Stimulated activated CD8-positive, alpha-beta memory T cell treated with anti-CD3 and anti-CD28 coated beads, Interleukin-15, amount 100 ng/mL, for 48 hours (primary cell): Measurements from ENCODE around the gene SPINDOC.
A peak's percentile ranks its signal among the peaks of the same experiment; 100 is the strongest.
"Not testable (repeated sequence)": the region's sequence is repeated elsewhere in the genome, so short reads cannot be mapped to it uniquely, and the experiment has no call there.

ENCODE experiments used
- DNase-seq, 2 donors: peaks; one replicate each; pipeline ENCODE4 v3.0.0-alpha.2; 2020; ENCODE audit warnings: low read depth in 2 of 2

SPINDOC gene

DNA sequence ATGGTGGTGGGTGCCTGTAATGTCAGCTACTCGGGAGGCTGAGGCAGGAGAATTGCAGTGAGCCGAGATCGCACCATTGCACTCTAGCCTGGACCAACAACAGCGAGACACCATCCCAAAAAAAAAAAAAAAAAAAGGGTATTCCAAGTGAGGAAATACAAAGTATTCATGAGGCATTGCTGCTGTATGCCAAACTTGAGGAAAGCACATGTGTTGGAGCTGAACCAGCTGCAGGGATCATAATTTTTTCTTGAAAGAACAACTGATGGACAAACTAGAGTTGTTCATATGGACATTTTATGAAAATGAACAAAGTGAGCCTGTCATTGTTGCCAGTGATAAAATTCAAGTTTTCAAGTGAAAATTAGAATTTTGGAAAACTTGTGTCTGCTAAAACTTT lies 41.4 kb downstream of the SPINDOC start:
- no peak for DNase-seq

GRCh38 chr11:63855975-63856374 lies 42.7 kb downstream of the SPINDOC start:
- no peak for DNase-seq

DNA sequence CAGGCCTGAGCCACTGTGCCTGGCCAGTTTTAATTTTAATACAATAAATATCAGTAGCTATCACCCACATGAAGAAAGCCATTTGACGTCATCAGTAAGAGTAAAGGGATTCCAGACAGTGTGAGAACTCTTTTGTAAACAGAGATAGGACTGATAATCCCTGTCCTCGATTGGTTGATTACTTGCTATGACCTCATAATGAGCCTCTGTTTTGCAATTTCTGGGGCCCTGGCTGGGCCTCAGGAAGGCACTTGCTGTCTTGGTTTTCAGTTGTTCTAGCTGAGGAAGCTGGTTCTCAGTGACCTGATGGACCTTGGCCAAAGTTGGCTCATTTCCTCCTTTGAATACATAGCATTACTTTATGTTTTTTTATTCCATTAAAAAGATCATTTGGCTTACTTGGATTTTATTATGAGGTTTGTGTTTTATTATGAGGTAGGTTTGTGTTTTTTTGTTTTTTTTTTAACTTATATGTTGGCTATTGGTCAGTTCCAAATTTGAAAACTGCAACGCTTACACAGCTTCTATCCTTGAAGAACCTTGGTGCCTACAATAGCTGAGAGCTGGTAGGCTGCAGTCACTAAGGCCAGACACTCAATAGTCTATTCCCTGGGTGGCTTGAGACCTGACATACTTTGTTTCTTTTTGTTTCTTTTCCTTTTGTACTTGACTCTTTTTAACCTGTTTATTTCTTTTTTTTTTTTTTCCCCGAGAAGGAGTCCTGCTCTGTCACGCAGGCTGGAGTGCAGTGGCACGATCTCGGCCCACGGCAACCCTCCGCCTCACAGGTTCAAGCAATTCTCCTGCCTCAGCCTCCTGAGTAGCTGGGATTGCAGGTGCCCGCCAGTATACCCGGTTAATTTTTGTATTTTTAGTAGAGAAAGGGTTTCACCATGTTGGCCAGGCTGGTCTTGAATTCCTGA lies 45.6 kb downstream of the SPINDOC start:
- no peak for DNase-seq

DNA sequence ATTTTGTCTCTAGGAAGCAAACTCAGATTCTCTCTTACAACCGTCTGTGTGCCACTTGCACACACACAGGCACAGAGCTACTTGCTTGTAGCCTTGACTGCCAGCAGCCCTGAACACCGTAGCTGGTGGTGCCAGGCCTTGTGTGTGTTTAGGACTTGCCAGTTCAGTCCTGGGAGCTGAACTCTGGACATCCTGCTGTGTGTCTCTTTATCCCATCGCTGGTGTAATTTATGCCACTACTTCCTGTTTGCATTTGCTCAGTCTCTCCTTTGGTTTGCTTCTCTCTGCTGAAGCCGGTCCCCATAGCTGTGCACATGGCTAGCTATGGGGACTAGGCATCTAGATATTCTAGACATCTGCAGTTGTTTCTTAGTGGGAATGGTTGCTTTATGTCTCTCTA lies 49.7 kb downstream of the SPINDOC start:
- no peak for DNase-seq

GRCh38 chr11:63863620-63864019 lies 50.4 kb downstream of the SPINDOC start:
- DNase-seq, result not testable (repeated sequence)

- DNase-seq, result peak; percentile 60 to 71
Observed at GRCh38 chr11:63866211-63866610, 53.0 kb downstream of the SPINDOC start.

- DNase-seq, result no peak
Observed at GRCh38 chr11:63867511-63867910, 54.3 kb downstream of the SPINDOC start.

- DNase-seq, result no peak
Observed at GRCh38 chr11:63868399-63869064, 55.3 kb downstream of the SPINDOC start.

DNA sequence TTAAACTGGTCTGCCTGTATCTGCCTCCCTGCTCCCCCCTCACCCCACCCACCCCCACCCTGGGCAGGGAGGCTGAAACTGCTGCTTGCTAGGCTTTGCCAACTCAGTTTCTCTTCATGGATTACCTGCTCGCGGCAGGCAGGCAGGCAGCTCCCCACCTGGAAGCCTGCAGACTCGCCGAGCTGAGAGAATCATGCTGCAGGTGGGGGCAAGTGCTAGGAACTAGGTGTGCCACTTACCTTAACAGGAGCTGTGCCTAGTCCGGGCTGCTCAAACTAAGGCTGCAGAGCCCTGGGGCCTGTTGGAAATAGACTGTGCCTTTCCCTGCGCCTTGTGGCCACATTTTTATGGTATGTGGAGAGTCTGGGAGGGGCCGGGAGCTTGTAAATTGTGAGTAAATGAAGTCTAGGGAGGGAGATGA lies 55.9 kb downstream of the SPINDOC start:
- no peak for DNase-seq

- DNase-seq, result no peak
Observed at GRCh38 chr11:63869683-63870082, 56.4 kb downstream of the SPINDOC start.

- DNase-seq, result no peak
Observed at GRCh38 chr11:63870351-63871140, 57.3 kb downstream of the SPINDOC start.

- peak in 1 of 2 donors; percentile 34 for DNase-seq
Observed at GRCh38 chr11:63871962-63872799, 58.9 kb downstream of the SPINDOC start.

- no peak for DNase-seq
Observed at GRCh38 chr11:63872800-63873197, 59.5 kb downstream of the SPINDOC start.

GRCh38 chr11:63873311-63873710 lies 60.1 kb downstream of the SPINDOC start:
- no peak for DNase-seq

DNA sequence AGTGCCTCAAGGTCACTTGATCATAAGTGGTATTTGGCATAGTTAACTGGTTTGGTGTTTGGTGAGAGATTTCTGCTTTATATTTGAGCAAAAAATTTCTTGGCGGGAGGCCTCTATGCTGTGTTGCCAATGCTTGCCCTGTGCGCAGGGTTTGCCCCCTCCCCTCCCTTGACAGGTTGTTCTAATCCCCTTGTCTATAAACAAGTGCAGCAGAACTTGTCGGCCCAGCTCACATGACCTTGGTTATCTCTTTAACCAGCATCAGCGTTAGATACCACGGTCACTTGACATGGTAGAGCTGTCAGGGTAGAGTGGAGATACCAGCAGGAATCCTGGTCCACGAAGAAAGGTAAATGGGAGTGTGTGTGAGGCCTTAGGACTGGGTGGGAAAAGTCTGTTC lies 61.3 kb downstream of the SPINDOC start:
- no peak for DNase-seq

- no peak for DNase-seq
Observed at GRCh38 chr11:63875506-63876065, 62.3 kb downstream of the SPINDOC start.

DNA sequence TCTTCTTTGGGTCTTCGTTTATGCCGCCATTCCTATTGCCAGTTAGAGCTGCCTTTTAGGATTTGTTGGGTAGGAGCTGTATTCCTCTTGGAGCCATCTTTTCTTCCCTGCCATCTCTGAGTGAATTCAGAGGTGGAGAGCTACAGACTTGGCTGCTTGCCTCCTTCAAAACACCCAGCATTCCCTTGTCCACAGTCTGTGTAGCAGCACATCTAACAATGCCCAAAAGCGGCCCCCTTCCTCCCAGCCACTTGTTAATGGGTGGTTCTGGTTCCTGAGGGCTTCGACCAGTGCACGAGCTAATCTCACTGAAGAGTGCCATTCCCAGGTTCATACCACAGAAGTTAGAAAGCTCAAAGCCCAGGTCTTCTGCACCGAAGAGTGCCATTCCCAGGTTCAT lies 63.4 kb downstream of the SPINDOC start:
- DNase-seq, result no peak
